Hepatocyte (in vitro differentiated cells): ENCODE measurements around the gene CEP295NL.

ENCODE experiments used
- CTCF ChIP-seq: fragments of 200-600 bp; sonication (generic); IDR thresholded peaks from 2 replicates; pipeline ENCODE4 v1.5.1; 2016; ENCODE audit warnings: antibody characterized with exemption, mild to moderate bottlenecking; ENCODE audit not compliant: poor library complexity
- EZH2 ChIP-seq: fragments of 200-600 bp; sonication (generic); IDR thresholded peaks from 2 replicates; pipeline ENCODE4 v1.6.1; 2016; ENCODE audit warnings: antibody characterized with exemption, mild to moderate bottlenecking, borderline replicate concordance
- EZH2phosphoT487 ChIP-seq: fragments of 200-600 bp; sonication (generic); IDR thresholded peaks from one replicate; pipeline ENCODE4 v1.6.1; 2018; ENCODE audit warnings: antibody characterized with exemption, mild to moderate bottlenecking, low read depth, moderate library complexity; ENCODE audit not compliant: unreplicated experiment, severe bottlenecking

- TF ChIP-seq CTCF (no peak), EZH2phosphoT487 (no peak), EZH2 (no peak)
Measured at GRCh38 chr17:78847052-78847451, 55.9 kb downstream of the CEP295NL start.
